Stimulated activated CD4-positive, alpha-beta T cell treated with anti-CD3 and anti-CD28 coated beads, TNF-alpha, amount 100 ng/mL, for 1 hour (primary cell): ENCODE data around the gene KCTD16.
A peak's percentile ranks its signal among the peaks of the same experiment; 100 is the strongest.

Experiments
- DNase-seq, 3 donors: peaks; one replicate each; pipeline ENCODE4 v3.0.0-alpha.2; 2020; ENCODE audit warnings: low read depth in 3 of 3, low spot score in 1 of 3

KCTD16 gene

GRCh38 chr5:144162686-144163085 lies 8.0 kb upstream of the KCTD16 start:
- DNase-seq = no peak

- DNase-seq = no peak
These were observed 4.0 kb upstream of the KCTD16 start for GRCh38 chr5:144166696-144167095.

GRCh38 chr5:144167998-144168397 lies 2.7 kb upstream of the KCTD16 start:
- DNase-seq = no peak

GRCh38 chr5:144169904-144170275 lies 783 bp upstream of the KCTD16 start:
- DNase-seq = no peak

- no peak for DNase-seq
These were observed 3.1 kb downstream of the KCTD16 start for GRCh38 chr5:144173766-144174165.

- DNase-seq = no peak
These were observed 6.9 kb downstream of the KCTD16 start for GRCh38 chr5:144177548-144177947.

- DNase-seq = no peak
These were observed 8.6 kb downstream of the KCTD16 start for GRCh38 chr5:144179226-144179625.

- no peak for DNase-seq
These were observed 12.7 kb downstream of the KCTD16 start for GRCh38 chr5:144183254-144183889.

- peak; percentile 21 to 69 (median 54) for DNase-seq
These were observed 17.1 kb downstream of the KCTD16 start for GRCh38 chr5:144187699-144188294.

- DNase-seq = peak; percentile 40 to 73 (median 64)
These were observed 19.2 kb downstream of the KCTD16 start for GRCh38 chr5:144189800-144190429.

GRCh38 chr5:144191531-144191930 lies 20.9 kb downstream of the KCTD16 start:
- no peak for DNase-seq

- DNase-seq = peak in 1 of 3 donors; percentile 11
These were observed 21.3 kb downstream of the KCTD16 start for GRCh38 chr5:144191998-144192397.

- DNase-seq = no peak
These were observed 22.0 kb downstream of the KCTD16 start for GRCh38 chr5:144192661-144193060.

- DNase-seq = no peak
These were observed 23.5 kb downstream of the KCTD16 start for GRCh38 chr5:144194144-144194543.

- no peak for DNase-seq
These were observed 24.8 kb downstream of the KCTD16 start for GRCh38 chr5:144195448-144195847.

- DNase-seq = no peak
These were observed 25.9 kb downstream of the KCTD16 start for GRCh38 chr5:144196612-144197011.

GRCh38 chr5:144198386-144198785 lies 27.7 kb downstream of the KCTD16 start:
- no peak for DNase-seq

GRCh38 chr5:144201588-144201987 lies 30.9 kb downstream of the KCTD16 start:
- DNase-seq = no peak

- no peak for DNase-seq
These were observed 31.4 kb downstream of the KCTD16 start for GRCh38 chr5:144202072-144202471.

GRCh38 chr5:144202726-144203125 lies 32.1 kb downstream of the KCTD16 start:
- no peak for DNase-seq

GRCh38 chr5:144203750-144204596 lies 33.3 kb downstream of the KCTD16 start:
- DNase-seq = no peak

- DNase-seq = no peak
These were observed 34.5 kb downstream of the KCTD16 start for GRCh38 chr5:144205141-144205551.
